T1000 (cell line): Measurements from ENCODE around the gene C6orf136.

Experiments
- DNase-seq: peaks from one replicate; lab custom pipeline; 2025; ENCODE audit warnings: mixed read lengths; lab: John Stamatoyannopoulos, UW

C6orf136 gene

DNA sequence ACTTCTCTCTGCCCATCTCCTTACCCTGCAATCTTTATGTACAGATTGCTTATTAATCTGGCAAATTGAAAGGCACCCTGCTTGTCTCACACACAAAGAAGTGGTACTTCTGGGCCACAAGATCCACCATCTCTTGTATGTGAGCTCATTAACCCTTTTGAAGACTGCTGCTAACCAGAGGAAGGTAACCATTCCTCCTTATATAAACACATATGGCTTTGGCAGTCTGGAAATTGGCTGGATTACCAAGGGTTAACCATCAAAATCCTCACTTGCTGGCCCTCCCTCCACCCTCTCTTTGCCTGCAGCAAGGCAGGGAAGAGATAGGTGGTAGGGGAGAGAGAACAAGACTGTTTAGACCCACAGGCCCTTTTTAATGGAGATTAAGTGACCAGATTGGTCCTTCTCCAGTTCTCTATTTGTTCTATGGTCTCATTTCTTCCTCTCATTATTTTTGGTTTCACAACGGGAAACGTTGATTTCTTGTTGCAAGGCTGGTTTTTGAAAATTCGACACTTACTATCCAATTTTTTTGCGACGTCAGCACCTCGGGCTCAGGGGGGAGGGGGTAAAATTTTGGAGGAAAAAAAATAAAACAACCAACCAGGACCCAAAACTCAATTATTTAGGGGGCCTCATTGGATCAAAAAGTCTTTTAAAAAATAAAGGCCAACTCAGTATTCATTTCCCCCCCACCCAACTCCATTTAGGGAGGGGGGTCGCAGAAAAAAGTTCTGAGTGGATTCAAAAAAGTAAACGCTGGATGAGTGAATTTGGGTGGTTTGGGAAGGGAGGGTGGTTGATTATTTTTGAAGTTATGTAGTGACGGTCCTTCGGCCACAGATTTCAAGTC lies 30.7 kb upstream of the C6orf136 start:
- no peak for DNase-seq

DNA sequence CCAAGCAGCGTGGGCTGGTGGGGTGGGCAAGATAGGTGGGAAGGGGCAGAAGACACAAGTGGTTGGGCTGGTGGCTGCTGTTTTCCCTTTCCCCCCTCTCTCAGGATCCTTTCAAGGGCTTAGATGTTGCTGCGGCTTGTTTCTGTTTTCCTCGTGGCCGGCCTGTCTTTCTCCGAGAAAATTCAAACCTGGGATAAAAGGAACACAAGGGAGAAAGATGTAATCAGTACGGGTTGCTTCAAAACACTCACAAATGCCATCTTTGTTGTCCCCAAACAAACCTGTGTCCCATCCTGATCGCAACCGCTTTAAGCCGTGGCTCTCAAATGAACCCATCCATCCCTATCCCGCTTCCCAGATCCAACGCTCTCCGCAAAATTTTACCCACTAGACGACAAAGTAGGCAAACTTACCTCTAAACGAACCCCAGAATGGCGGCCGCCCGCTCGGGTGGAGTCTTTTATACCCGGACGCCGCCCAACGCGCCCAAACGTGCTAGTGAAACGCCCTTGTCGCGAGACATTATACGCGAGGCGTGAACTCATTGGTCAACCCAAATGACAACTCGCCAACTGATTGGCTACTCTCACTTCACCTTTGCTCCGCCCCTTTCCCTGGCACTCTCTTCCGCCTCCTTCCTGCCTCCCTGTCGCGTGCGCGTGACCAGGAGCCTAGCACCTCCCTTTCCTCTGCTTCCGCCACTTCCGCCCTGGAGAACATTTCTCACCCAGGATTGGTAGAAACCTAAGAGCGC lies 29.9 kb upstream of the C6orf136 start, which contains the start of gene PPP1R10:
Gene PPP1R10 (minus strand): TSS at position 433 of the 754 bp plus-strand sequence. CDS start 7,299 bp downstream, outside the sequence.
- DNase-seq: peak; percentile 99

DNA sequence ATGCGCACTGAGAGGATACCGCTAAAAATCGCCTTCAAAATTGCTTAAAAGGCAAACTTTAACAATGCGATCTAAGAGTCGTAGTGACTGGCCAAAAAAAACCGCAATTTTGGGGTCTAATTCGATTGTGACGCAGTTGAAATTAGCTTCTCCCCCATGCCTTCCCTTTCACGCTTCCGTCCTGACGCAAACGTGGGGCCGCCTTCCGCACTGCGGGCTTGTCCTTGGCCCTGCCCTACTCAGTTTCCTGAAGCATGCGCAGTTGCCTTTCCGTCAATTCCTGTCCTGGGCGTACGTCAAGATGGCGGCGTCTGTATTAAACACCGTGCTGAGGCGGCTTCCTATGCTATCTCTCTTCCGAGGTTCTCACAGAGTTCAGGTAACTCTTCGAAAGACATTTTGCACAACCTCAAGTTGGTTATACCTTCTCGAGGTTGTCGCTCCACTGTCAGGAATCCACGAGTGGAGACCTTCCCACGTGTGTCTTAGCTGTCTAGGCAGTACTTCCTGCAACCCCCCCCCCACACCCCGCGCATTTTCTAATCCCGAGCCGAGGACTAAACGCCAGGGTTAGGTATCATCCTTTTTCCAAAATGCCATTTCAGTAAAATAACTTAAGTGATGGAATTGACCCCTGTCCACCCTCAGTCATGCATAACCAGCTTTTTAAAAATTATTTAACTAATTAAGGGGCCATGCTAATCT lies 29.2 kb upstream of the C6orf136 start, which contains the start of gene MRPS18B:
Gene MRPS18B (plus strand): TSS at position 276 of the 705 bp plus-strand sequence. CDS start 26 bp downstream, at position 302.
- peak; percentile 96 for DNase-seq

DNA sequence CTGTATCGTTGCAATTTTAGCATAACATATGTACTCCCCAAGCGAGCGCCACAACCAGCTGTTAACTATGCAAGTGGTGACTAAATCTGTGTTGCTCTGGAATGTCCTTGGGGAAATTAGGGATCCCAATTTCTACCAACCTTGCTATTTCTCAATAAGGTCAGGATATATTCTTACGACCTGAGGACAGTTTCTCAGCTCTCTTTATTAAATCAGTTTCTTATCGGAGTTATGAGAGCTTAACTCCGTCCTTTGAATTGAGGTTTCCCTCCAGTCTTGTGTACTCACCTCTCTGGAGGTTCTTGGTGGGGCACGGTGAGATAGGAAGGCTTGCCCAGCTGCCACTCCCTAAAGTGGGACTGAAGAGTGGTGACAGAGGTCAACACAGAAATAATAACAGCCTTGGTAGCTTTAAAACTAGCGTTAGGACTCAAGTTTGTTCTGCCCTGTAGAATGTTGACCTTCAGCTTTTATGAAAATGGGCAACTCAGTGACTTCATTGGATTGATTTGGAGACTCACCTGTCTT lies 28.6 kb upstream of the C6orf136 start:
- DNase-seq: no peak

DNA sequence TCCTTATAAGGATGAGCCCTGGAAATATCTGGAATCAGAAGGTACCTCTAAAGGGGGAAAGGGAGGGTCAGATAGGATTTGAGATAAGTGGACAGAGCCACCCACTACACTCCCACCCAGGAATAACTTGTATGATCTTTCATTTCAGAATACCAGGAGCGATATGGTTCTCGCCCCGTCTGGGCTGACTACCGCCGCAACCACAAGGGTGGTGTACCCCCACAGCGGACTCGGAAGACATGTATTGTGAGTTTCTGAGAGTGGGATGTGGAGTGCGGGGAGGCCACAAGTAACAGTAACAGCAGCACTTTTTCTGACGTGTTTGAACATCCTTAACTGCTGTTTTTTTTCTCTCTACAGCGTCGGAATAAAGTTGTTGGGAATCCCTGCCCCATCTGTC lies 27.4 kb upstream of the C6orf136 start:
- no peak for DNase-seq

DNA sequence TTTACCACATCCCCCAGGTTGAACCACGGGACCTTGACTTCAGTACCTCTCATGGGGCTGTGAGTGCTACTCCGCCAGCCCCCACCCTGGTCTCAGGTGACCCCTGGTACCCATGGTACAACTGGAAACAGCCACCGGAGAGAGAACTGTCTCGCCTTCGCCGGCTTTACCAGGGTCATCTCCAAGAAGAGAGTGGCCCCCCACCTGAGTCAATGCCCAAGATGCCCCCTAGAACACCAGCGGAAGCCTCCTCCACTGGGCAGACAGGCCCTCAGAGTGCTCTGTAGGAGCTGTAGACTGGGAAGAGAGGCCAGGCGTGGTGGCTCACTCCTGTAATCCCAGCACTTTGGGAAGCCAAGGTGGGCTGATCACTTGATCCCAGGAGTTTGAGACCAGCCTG lies 21.4 kb upstream of the C6orf136 start:
- DNase-seq: no peak

DNA sequence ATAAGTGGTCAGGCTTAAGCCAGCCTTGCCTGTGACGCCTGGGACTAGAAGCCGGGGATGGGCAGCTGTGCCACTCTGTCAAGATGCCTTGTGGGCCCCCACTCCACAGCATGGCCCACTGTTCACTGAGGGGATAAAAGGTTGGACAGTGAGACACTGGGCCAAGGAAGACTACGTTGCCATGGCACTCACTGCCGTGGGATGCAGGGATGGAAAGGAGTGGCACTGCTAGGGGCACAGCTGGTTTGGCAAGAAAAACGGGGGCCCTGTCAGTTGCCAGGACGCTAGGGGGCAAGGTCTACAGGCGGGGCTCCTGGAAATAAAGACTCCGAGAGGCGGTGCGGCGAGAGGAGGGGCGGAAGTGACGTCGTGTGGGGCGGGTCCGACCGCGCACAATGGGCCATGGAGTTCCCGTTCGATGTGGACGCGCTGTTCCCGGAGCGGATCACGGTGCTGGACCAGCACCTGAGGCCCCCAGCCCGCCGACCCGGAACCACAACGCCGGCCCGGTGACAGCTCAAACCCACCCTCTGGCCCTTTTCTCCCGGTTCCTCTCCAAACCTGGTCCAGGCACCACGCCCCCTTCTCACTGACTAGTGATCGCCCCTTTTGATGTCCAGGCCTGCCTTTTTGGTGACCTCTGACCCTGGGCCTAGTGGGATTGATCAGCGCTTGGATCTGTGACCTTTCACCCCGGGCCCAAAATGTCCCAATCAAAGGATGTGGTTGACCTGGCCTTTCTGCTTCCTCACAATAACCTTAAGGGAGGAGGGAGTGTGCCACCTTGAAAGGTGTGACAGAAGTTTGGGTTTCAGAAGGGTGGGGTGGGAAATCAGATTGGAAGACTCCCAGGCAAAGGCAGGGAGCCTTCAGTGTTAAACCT lies 20.2 kb upstream of the C6orf136 start, which contains the start of gene ATAT1:
Gene ATAT1 (plus strand): TSS at position 391 of the 883 bp plus-strand sequence.
- peak; percentile 80 for DNase-seq

DNA sequence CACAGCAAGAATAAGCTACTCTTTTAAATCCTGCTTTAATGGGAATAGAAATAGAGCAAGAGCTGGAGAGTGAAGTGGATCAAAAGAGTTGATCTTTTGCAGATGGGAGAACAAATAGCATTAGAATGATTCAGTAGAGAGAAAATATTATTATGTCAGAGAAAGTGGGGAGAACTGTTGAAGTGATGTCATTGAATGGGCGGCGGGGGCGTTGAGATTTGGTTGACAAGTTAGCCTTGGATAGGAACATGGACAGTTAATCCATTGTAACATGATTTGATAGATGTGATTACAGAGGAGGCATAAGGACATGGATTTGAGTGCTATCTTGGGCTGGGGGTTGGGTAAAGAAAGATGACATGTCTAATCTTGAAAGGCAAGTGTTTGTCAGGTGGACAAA lies 11.1 kb upstream of the C6orf136 start:
- no peak for DNase-seq

DNA sequence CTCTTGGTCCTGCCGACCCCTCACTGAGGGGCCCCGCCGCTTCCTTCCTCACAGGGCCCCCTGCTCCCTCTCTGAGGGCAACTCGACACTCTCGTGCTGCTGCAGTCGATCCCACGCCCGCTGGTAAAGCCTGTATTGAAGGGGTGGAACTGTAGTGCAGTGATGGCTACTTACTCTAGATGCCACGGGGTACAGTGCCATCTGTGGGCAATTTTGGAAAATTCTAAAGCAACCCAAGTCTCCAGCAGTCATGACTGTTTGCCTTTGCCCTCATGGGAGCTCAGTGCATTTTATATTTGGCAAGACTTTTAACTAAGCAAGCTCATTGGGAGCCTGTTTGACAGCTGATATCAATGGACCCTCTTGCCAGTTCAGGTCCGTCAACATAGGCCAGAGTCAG lies 6.5 kb upstream of the C6orf136 start:
- DNase-seq: no peak

DNA sequence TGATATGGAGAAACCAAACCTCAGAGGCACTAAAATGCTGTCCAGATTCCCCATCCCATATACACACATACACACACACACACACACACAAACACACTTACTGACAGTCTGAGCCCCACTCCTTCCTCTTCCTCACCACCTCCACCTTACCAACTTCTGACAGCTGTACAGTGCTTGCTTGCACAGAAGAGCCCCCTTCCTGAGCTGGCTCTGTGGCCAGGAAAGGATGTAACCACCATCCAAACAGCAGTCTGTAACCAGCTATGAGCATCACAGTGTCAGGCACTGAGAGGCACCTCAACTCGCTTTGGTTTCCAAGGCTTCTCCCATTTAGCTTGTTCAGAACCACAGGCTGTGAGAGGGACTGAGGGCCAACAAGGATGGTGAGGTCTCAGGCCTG lies 5.9 kb upstream of the C6orf136 start:
- DNase-seq: no peak

DNA sequence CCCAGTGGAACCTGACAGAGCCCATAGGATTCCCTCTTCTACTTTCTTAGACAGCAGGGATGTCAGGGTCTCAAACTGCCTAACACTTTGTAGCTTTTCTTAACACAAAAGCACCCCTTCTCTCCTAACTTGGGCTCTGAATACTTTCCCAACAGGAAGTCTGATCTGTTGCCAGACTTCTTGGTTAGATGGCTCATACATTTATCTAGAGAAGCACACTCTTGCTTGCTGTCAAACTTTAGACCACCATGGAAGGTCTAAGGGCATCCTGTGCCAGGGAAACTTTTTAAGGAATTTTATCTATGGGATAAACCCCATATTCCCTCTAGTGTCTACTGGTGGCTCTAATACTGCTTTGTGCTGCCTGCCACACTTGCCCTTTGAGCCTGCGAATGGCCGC lies 3.3 kb upstream of the C6orf136 start:
- DNase-seq: no peak

DNA sequence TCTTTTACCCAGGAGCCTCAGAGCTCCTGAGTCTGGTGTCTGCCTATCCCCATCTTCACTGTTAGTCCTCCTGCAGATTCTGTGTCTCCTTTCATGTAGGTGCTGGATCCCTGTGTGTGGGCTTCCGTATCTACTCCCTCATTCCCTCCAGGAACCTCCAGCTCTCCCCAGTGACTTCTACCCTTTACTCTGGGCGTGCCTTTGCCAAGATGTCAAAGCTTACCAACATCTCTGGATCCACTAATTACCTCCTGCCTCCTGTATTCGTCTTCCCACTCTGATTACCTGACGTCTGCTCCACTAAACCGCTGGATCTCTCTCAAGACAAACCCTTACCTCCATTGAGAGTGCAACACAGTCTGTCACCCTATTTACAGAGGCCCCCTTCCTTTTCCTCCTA lies 2.2 kb upstream of the C6orf136 start:
- DNase-seq: no peak

DNA sequence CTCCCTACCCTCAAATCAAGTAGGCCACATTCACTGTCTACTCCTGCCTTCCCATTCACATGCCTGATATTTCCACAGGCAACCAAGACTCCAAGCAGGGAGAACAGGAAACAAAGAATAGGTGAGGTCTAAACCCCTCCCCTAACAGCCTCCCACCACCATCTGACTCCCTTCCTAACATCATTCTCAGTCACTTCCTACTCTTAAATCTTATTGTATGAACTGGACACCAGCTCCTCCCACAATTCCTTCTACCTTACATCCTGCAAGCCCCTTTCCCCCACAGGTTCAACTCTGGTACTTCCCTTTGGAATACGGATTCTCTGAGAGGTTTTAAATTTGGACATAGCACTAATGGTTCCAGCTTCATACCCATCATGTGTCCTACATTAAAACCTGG lies 944 bp upstream of the C6orf136 start:
- no peak for DNase-seq

DNA sequence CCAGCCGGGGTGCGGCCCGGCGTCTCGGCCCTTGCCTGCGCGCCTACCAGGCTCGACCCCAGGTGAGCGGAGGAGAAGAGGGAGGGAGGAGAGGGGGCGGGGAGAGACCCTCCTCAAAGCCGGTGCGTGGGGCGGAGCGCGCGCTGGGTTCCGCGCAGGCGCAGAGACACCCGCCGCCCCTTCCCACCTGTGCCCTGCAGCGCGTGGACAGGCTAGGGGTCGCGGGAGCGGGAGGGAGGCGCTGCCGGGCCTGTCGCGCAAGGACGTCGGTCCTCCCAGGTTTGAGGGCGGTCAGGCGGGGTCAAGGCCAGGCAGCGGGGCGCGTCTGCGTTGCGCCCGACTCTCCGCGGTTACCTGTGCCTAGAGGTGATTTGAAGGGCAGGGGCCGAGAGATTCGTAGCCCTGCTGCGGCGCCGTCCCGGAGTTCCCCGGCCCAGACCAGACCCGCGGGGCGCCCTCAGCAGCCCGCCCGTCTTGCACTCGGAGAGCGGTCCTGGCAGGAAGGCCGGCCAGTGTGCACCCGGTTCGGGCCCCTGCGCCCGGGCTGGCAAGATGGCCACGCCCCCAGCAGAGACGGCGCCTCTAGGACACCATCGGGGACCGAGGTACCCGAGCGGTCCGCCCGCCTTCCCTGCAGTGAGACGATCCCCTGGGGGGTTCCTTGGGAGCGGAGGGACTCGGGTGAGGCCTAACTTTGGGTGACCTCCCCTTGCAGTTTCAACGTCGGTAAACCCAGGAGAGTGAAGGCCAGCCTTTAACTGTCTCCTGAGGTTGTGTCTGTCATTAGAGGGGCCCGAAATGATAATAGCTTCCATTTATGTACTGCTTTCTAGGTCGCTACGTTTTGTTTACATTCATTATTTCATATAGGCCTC lies 546 bp downstream of the C6orf136 start:
- DNase-seq: peak; percentile 69

DNA sequence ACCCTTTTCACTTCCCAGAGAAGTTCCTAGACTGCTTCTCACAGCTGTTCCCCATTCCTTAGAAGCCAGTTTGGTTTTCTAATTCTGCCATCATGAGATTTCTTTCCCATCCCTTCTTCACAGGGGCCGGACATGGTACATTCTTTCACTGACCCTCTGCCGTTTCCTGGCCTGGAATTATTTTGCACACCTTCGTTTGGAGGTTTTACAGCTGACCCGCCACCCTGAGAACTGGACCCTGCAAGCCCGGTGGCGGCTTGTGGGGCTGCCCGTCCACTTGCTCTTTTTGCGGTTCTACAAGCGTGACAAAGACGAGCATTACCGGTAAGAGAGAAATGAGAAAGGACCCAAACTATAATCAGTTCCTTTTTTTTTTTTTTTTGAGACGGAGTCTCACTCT lies 4.2 kb downstream of the C6orf136 start:
- DNase-seq: no peak

DNA sequence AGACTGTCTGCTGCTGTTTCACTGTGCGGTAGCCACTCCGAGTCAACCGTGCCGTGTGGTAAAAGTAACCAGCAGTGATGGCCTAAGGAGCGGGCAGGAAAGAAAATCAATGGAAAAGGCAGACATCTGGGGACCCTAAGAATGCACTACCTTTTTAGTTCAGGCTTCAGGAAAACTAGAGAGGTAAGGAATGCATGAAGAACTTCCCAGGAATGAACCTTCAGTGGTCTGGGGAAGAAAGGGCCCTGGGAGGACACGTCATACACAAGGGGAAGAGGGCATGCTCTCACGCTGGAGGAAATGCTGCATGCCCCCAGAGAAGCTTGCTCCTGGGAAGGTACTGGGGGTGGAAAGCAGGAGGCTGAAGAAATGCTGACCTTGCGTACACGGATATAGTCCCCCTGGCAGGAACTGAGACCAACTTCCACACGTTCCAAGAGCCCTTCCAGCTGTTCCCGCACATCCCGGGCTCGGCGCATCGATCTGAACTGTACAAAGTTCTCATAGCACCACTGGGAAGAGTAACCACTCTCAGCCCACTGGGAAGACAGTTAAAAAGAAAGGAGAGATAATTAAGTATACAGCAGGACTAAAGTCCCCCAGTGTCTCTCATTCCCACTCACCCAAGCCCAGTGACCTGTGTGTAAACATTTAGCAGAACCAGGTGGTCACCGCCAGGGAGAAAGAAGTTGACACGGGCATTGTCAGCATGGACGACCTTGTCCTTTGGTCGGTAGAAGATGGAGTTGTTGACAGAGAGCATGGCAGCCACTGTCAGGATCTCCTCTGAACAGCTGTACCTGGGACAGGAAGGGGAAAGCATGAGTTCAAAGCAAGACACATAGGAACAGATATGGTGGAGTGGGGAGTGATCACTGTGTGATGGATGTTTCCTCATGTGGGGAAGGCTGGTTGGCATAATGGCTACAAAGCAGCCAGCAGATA lies 8.1 kb downstream of the C6orf136 start:
- no peak for DNase-seq

DNA sequence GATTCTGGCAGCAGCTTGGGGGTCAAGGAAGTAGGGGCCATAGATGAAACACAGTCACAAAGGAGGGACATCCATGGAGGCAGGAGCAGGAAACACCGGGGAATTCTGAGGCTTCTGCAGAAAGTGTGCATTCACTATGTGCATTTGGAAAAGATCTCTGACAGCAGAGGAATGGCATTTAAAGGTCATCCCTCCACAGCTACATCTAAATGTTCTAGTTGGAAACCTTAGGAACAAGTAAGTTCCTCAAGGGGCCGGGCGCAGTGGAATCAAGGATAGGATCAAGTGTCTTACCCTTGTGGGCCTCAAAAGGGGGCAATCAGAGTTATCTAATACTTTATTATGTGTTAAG lies 8.8 kb downstream of the C6orf136 start:
- no peak for DNase-seq

DNA sequence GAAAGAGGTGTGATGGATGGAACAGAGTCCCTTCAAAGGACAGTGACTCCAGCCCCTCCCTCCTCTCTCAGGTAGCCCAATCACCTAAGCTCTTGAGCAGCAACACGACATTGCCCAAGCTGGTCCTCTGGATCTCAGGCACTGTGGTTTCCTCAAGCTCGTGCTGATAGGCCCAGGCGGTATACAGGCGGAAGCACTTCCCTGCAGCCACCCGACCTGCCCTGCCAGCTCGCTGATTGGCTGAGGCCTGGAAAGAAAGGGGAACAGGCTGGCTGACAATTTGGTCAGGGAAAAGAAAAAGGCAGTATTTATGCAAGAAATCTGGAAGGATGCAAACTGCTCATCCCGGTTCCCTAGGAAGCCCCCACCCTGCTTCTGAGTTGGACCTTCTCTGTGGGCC lies 9.6 kb downstream of the C6orf136 start:
- no peak for DNase-seq

DNA sequence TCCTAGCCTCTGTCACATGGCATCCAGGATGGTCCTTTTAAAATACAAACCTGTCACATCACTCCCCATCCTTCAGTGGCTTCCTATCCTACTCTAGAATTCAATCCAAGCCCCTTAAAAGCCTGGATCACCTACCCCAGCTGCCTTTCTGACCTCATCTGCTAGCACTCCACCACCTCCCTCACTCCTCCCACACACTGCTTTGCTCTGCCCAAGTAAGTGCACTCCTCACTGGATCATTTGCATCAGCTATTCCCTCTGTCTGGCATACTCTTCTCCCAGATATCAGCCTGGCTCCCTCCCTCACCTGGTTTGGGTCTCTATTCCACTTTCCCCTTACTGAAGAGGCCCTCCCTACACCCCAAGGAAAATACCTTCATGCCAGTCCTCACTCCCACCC lies 10.5 kb downstream of the C6orf136 start:
- no peak for DNase-seq
